HG02938 (cell line): ENCODE results near the gene CNTNAP2.

Experiments
- ATAC-seq: cut with Tn5 transposase; IDR thresholded peaks from one replicate; pipeline ENCODE4 v1.9.1; 2021; ENCODE audit warnings: mild to moderate bottlenecking, moderate library complexity; ENCODE audit not compliant: unreplicated experiment

CNTNAP2 gene

DNA sequence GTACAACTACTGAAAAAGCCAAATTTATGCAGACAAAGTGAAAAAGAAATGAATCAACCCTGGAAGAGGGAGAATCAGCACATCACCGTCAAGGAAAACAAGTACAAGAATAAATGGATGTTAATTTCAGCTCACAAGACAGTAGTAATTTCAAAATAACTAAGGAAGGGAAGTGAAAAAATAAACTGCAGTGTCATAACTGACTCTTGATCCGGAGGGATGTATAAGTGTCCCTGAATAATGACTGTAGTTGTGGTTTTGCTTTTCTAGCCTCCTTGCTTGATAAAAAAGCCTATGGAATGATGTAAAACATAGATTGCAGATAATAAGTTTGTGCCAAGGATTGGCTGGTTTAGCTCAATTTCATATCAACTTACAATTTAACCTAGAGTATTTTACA is 1752.9 kb downstream of the CNTNAP2 start:
- ATAC-seq: no peak

DNA sequence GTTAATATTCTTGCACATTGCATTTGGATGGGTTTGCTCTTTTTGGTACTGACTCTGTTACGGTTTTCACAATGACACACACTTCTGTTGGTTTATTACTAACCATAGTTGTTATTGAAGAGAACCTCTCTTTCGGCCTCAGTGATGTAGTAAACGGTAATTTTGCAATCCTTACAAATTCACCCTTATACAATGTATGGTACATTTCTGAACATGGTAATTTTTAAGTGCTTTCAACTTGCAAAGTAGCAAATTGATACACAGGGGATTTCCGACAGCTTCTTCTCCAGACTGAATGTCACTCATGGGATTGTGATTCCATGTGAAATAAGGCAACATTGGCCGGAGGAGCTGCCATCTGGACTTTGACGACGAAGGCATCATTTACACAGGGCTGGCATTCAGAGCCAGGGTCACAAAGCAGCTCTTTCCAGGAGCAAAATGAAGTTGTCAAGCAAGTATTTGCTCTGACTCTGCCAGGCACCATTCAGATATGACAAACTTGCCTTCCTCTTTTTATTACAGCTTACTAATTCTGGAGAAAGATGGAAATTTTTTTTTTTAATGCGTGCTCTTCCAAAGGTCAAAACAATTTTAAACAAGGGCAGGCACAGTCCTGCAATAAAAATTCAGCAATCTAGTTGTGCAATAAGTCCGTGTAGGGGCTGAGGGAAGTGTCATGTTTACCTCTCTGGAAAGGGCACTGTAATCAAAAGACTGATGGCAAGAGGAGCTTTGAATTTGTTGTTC is 1762.5 kb downstream of the CNTNAP2 start:
- ATAC-seq: no peak

DNA sequence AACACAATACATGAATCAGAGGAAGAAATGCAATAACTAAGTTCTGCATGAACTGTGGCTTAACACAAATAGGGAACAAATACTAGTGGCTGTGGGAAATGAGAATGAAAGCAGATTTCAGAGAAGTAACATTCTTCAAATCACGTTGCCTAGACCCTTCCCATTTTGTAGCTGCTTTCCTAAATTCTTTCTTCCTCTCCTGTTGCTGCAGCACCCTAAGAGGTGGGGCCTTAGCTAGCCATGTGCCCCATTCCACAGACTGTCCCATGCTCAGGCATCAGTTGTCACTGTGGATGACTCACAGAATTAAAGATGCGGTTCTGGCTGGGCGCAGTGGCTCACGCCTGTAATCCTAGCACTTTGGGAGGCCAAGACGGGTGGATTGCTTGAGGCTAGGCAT is 1769.3 kb downstream of the CNTNAP2 start:
- ATAC-seq: no peak

DNA sequence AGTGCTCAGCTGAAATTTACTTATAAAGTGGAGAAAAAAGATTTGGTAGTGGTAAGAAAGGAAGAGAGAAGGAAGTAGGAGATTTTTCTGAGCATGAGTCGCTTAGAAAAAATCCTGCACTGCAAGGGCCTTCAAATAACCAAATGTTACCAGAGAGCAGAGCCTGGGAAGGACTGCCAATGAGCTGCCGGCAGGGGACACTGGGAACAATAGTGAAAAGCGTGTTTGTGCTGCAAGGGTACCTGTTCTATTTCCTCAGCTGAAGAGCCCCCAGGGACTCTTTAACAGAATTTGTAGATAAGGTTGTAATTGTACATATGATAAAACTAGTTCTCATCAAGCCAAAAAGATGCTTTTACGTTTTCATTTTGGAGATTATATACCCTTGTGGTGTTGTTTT is 1777.7 kb downstream of the CNTNAP2 start:
- no peak for ATAC-seq

DNA sequence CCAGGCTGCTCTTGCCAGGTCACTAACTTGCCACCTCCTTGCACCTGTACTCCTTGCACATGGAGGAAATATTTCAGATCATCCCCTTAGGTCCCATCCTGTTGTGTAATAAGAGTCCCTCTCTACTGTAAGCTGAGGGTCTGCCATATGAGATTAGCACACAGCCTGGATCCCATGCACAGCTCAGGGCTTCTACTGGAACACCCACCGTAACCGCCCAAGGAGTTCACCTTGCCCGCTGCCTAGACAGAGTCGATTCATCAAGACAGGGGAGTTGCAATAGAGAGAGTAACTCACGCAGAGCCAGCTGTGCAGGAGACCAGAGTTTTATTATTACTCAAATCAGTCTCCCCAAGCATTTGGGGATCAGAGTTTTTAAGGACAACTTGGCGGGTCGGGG is 1779.5 kb downstream of the CNTNAP2 start:
- ATAC-seq: no peak

DNA sequence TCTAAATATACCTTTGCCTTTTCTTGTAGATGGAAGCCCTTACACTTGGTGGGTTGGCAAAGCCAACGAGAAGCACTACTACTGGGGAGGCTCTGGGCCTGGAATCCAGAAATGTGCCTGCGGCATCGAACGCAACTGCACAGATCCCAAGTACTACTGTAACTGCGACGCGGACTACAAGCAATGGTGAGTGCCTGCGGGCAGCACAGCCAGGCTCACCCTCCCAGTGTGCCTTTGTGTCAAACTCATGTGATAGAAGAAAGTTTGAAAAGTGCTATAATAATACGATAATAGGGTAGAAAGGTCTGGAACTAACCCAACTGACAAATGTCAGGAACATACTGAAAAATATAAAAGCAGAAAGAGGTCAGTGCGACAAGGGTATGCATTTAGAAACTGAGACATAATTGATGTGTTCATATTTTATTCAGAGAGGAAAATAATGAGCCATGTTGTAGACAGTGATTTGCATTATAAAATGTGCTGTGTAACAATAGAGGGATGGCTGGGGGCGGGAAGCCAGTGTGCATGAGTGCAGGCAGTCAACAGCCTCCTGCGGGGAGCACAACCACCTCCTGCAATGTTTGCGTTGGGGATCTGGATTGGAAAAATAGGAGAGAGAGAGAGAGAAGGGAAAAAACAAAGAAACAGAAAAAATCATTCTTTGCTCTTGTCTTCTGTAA is 1787.1 kb downstream of the CNTNAP2 start:
- no peak for ATAC-seq

DNA sequence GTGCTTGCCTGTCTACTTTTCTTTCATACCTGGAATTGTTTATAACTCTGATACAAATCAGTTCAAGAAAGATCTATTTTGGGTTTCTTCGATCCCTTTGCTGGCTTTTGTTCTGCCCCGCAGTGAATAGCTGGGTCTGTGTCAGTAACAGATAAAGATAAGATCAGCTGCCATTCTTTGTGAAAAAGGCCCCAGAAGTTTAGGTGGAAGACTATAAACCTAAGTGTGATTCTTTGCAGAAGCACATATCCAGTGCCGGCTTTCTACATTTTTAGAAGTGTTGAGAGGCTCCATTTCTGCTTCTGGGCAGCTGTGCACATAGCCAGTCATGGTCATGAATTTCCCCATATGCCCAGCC is 1787.6 kb downstream of the CNTNAP2 start:
- no peak for ATAC-seq

DNA sequence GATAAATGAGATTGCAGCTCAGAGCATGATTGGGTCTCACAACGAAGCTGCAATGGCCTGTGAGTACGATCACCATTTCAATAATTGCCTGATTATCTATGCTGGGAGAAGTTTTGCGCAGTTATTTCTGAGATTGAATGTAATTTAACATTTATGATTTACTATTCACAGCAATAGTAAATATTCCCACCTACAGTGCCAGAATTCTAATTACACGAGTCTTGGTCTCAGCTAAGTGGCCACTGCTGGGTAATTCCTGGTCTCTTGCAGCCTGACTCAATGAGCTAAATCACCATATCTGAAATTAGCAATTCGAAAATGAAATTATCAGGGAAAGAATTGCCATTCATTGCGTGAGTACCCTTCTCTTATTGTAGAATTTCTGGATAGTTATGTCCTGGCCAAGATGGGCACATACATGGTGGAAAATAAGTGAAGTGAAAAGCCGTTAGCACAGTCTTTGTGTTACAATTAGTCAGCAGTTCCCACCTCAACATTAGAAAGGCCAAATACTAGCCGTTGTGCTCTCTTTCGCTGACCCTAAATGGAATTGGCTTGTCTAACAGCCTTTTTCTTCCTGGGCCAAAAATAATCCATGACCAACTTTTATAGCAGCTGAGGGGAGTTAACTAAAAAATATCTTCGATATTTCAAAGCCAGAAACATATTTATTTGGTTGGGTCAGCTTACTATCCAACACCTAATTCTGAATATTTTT is 1793.0 kb downstream of the CNTNAP2 start:
- ATAC-seq: no peak

DNA sequence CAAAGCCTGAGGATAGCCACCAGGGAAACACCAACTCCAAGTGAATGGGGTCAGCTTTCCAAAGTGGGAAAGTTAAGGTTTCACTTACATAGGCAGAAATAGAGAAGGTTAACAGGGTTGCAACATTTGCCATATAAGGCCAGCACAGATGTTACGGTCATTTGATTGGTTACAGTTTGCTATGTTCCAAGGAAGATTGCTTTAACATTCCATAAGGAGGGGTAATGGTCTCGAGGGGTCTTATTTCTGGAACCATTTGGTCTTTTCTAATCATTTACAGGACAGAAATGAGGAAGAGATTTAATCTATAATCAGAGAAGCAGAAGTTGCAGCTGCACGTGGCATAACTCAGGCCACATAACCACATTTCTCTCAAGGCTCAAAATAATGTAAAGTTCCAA is 1794.6 kb downstream of the CNTNAP2 start:
- no peak for ATAC-seq

DNA sequence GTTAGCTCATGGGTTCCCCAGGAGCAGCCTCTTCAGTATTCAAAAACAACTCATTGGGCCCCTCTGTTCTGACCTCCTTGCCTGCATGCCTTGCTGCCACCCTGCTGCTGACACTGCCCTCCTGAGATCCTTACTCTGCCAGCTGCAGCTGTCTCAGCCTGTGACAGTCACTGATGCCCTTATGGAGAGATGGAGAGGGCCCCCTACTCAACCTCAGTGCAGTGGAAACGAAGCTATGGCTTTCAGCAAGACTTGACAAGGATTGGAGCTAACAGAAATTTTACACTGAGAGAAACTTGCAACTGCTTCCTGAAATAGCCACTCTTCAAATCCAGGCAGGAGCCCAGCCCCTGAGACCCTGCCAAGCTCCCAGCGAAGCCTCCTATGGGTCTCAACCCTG is 1795.7 kb downstream of the CNTNAP2 start:
- ATAC-seq: no peak

DNA sequence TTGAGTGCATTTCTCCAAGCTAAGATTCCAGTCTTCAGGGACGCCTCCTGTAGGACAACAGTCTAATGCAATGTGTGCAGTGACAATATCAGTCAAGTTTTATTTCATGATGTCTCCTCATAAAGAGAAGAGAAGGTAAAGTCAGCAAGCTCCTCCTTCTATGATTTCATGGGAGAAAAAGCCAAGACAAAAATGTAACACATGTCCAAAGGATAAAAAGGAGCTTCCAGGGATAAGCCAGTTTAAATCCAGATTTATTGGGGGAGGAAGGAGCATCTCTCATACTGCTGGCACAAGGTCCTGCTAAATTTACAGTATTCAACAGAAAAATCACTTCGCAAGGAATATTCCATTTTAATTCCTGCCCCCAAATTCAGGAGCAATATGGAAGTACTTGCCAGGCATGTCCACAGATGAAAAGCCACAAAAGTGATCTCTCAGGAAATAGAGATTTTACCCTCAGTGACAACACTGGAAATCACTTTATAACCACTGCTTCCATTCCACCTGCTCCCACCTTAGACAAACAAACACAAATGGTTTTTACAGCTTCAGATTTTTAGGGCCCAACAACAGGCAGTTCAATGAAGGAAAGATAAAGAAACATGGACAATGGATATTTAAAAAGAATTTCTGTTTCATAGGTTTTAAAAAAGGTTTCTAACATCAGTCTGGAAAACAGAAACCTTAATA is 1796.5 kb downstream of the CNTNAP2 start:
- no peak for ATAC-seq

DNA sequence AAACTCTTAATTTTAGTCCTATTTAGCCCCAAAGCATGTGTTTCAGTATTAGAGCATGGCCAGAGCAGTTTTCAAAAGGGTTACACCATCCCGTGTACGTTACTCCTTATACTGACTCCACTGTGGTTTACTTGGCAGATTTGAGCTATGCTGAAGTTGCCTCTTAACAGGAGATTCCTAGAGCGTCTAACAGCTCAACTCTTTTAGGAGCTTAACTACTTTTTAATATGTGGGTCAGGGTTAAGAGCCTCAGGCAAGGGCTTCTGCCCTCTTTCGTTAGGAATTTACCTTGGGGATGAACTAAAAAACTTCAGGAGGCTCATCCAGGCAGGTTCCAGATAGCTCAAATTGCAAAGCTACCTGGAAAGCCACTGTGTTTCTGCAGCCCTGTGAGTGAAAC is 1799.2 kb downstream of the CNTNAP2 start:
- no peak for ATAC-seq

DNA sequence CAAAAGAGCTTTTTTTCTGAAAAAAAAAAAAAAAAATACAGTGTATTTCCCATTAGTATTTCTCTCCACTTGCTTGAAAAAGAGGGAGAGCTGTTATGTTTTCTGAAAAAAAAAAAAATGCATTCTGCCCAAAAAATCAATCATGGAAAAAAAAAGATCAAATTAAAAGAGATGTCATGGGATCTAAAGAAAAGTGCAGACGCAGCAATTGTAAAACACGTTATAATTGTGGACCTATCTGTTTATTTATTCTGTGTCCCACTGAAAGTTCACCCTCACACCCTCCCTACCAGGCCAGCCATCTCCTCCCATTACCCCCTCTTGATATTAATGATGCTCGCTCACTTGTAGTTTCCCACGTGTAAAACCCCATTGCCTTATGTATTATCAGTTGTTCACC is 1800.0 kb downstream of the CNTNAP2 start:
- ATAC-seq: no peak

DNA sequence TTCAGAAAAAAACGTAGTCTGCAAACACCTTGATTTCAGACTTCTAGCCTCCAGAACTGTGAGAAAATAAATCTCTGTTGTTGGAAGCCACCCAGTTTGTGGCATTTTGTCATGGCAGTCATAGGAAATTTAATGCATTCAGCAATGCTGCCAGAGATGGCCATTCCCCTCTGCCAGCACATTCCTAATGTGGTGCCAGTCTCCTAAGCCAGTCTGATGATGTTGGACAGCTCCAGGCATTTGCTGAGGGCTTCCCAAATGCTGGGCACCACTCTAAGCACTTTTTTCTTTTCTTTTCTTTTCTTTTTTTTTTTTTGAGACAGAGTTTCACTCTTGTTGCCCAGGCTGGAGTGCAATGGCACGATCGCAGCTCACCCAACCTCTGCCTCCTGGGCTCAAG is 1807.2 kb downstream of the CNTNAP2 start:
- ATAC-seq: no peak

DNA sequence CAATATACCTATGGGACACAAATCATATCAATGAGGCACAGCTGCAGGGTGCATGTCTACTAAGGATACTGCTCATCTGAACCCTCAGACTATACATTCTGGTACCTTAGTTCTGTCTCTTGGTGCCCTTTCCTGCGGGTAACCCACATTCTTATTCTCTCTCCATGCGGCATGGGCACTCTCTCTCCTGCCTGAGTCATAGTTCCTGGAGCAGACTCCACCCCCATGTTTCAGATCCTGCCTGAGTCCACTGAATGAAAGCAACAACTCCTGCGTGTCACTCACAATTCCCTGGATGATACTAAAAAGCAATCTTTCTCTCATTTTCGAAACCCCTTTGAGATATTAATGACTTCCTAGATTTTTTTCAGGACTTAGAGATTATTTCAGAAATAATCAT is 1820.8 kb downstream of the CNTNAP2 start:
- ATAC-seq: no peak

DNA sequence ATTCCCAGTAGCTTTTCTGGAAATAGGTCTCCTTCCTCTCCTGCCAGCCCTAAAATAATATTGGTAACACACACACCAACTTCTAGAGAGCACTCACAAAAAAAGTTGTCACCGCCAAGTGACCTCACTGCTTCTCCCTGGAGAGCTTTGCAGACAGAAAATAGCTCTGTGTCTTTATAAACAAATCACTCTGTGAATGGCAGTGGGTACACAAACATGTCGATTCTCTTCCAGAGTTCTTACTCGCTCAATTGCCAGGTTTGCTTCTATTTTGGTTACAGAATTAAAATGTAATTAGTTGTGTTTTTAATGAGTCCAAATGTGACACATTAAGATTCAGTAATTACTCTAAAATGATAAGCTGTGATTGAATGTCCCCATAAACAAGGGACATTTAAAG is 1824.8 kb downstream of the CNTNAP2 start:
- ATAC-seq: no peak

DNA sequence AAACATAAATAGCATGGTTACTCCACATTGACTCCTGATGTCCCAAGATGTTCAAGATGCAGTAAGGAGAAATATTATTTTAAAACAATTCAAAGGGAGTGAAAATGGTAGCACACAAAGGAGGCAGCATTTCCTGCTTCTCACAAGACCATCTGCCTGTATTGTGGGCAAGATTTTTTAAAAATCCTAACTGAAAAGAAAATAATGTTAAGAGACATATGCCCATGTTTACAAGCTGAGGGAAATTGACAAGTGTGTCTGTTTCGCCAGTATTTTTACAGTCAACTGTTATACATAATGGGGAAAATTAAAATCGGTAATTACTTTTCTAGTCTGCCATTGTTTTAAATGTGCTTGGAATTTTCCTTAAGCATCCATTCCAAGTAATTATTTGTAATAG is 1827.7 kb downstream of the CNTNAP2 start:
- no peak for ATAC-seq

DNA sequence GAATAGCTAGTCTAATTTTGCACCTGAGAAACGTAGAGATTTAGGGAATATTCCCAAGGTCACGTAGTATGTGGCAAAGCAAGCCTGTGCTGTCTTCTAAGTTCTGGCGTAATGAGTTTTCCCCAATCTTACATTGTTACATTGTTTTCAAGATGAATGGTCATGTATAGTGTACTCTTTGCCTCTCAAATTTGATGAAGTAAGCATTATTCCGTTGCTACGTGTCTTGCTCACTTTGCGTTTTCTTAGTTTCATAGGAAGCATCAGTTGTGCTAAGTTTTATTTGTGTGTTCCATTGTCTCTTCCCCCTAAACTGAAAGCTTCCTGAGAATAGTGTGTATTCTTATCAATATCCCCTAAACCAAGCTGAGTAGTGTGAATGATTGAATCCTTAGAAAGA is 1836.3 kb downstream of the CNTNAP2 start:
- no peak for ATAC-seq

DNA sequence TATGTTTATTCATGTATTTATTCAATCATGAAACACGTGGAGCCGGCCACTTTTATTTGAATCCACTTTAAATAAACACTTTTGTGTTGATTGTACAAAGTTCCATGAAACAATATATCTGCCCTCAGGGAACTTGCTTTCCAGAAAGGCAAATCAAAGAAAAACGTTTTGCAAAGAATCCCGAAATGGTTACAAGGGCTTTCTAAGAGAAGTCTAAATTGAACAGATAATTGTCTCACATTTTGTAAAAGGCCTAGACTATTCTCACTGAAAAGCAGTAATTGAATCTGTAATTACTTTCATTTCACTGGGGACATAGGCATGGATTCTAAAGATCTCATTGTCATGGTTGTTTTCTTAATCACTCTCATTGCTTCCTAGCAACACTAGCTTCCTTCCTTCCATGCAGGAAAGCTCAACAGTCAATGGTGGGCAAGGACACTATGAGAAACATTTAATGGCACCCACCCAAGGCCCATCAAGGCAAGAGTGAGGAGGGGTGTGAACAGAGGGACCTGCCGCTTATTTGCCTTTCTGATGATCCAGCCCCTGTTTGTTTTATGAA is 1851.5 kb downstream of the CNTNAP2 start:
- ATAC-seq: no peak

DNA sequence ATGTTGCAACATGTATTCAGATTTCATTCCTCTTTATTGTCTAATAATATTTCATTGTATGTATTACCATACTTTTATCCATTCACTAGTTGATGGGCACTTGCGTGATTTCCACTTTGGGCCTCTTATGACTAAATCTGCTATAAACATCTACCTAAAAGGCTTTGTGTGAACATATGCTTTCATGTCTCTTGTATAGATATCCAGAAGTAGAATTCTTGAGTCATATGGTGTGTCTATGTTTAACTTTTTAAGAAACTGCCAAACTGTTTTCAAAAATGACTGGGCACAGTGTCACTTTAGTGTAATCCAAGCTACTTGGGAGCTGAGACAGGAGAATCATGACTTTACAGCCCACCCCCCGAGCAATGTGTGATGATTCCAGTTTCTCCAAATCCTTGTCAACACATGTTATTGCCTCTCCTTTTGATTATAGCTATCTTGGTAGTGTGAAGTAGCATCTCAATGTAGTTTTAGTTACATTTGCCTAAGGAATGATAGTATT is 1855.1 kb downstream of the CNTNAP2 start:
- ATAC-seq: no peak

DNA sequence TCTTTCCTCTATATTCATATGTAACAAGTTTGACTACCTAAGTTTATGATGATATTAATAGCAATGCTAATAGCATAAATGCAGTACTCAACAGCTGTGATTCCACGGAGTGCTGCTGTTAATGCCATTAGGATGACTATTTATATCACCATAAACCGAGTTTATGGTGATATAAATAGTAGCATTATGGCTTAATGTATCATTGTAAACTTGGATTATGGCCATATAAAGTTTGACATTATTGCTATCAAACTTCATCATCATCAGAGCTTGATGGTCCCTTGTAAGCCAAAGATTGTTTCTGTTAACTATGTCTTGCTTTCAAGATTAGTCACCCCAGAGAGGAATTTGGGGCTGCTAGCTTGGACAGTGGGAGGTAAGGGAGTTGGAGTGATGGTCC is 1861.6 kb downstream of the CNTNAP2 start:
- ATAC-seq: no peak
